H1 (cell line): ENCODE data around the gene CYP11A1.

ENCODE experiments used
- ATF3 ChIP-seq: IDR thresholded peaks from 2 replicates; pipeline ENCODE4 v1.6.1; 2011; ENCODE audit warnings: low read depth, mild to moderate bottlenecking, low read length; ENCODE audit not compliant: insufficient read depth
- CBX5 ChIP-seq: fragments of 300-800, 300-1000 bp; sonication (generic); IDR thresholded peaks from 2 replicates; pipeline ENCODE4 v1.7.1; 2016; ENCODE audit warnings: antibody characterized with exemption, low read length, low read depth
- CEBPB ChIP-seq: IDR thresholded peaks from 2 replicates; pipeline ENCODE4 v1.6.1; 2012; ENCODE audit warnings: low read depth, low read length
- GTF2F1 ChIP-seq: IDR thresholded peaks from 2 replicates; pipeline ENCODE4 v1.6.1; 2012; ENCODE audit warnings: low read depth, low read length, improper control_type of control experiment, borderline replicate concordance
- MAX ChIP-seq: IDR thresholded peaks from 2 replicates; pipeline ENCODE4 v1.6.1; 2012; ENCODE audit warnings: inconsistent platforms
- POLR2A ChIP-seq, 2 experiments: IDR thresholded peaks; 1 replicate in 1 of 2; 2 replicates in 1 of 2; pipeline ENCODE4 v1.6.1; 2011; ENCODE audit warnings: low read depth in 2 of 2, low read length in 2 of 2, mild to moderate bottlenecking in 2 of 2; ENCODE audit errors: control extremely low read depth in 1 of 2
- TBP ChIP-seq: IDR thresholded peaks from 2 replicates; pipeline ENCODE4 v1.6.1; 2011; ENCODE audit warnings: low read depth, low read length, improper control_type of control experiment
- TF ChIP-seq, protein P1 (sequence below), 3 experiments: IDR thresholded peaks; 1 replicate in 2 of 3; 2 replicates in 1 of 3; pipeline versions ENCODE4 v1.5.1 to v1.6.1; 2011; ENCODE audit warnings: low read length in 3 of 3, mild to moderate bottlenecking in 3 of 3, inconsistent platforms in 2 of 3, low read depth in 1 of 3, moderate library complexity in 1 of 3; ENCODE audit not compliant: insufficient read depth in 1 of 3; ENCODE audit errors: control extremely low read depth in 1 of 3

DNA sequence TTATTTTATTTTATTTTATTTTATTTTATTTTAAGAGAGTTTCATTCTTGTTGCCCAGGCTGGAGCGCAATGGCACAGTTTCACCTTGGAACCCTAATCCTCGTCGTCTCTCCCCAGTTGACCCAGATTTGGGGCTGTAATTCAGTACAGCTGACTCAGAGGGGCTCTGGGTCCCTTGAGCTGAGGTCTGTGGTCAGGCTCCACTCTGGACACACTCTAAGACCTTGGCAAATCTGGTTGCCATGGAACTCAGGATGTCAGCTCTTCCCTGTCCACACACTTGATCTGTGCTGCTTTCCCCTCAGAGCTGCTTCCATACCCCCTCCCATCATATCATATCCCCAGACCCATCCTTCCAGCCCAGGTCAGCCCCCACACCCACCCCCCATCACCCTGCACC is 675 bp upstream of the CYP11A1 start:
- TF ChIP-seq POLR2A (IDR thresholded peaks at IDR 0.05; ENCODE audit: control extremely low read depth in 1 of 2, low read depth in 2 of 2, low read length in 2 of 2) (no peak), CBX5 (no peak), ATF3 (no peak), TBP (no peak), CEBPB (no peak), GTF2F1 (no peak), MAX (no peak)
- TF ChIP-seq, protein P1, sequence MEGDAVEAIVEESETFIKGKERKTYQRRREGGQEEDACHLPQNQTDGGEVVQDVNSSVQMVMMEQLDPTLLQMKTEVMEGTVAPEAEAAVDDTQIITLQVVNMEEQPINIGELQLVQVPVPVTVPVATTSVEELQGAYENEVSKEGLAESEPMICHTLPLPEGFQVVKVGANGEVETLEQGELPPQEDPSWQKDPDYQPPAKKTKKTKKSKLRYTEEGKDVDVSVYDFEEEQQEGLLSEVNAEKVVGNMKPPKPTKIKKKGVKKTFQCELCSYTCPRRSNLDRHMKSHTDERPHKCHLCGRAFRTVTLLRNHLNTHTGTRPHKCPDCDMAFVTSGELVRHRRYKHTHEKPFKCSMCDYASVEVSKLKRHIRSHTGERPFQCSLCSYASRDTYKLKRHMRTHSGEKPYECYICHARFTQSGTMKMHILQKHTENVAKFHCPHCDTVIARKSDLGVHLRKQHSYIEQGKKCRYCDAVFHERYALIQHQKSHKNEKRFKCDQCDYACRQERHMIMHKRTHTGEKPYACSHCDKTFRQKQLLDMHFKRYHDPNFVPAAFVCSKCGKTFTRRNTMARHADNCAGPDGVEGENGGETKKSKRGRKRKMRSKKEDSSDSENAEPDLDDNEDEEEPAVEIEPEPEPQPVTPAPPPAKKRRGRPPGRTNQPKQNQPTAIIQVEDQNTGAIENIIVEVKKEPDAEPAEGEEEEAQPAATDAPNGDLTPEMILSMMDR (IDR thresholded peaks at IDR 0.05; ENCODE audit: control extremely low read depth in 1 of 3, insufficient read depth in 1 of 3, low read depth in 1 of 3, low read length in 3 of 3), result no peak
